CD4-positive, CD25-positive, alpha-beta regulatory T cell (primary cell): Measurements from ENCODE around the gene JMY. TPM values are rescaled to one million over a fixed set of nuclear protein-coding genes. Genes with fewer than 3 reads are reported as not detected.
A peak's percentile ranks its signal among the peaks of the same experiment; 100 is the strongest.

Source experiments
- ATAC-seq, 2 donors: fragments of 150-1000 bp; cut with Tn5 transposase; one replicate each; pipeline ENCODE4 v1.10.0; 2021; ENCODE audit warnings: low read depth in 2 of 2, moderate number of reproducible peaks in 2 of 2, moderate library complexity in 1 of 2
- DNase-seq, 3 donors: peaks; one replicate each; pipeline versions ENCODE4 v3.0.0 to v3.0.0-alpha.2; 2012 to 2022; ENCODE audit warnings: mixed read lengths in 1 of 3
- H3K27ac ChIP-seq: one replicate; pipeline ENCODE4 v1.7.0; 2013; ENCODE audit warnings: mild to moderate bottlenecking, low read length; ENCODE audit not compliant: insufficient read depth, poor library complexity, severe bottlenecking
- H3K27me3 ChIP-seq: one replicate; pipeline ENCODE4 v1.7.0; 2013; ENCODE audit warnings: low read length; ENCODE audit not compliant: control insufficient read depth, insufficient read depth
- H3K36me3 ChIP-seq: one replicate; pipeline ENCODE4 v1.7.0; 2013; ENCODE audit warnings: mild to moderate bottlenecking, low read length, moderate library complexity; ENCODE audit not compliant: control insufficient read depth, insufficient read depth
- H3K4me1 ChIP-seq: 2 replicates; pipeline ENCODE4 v1.7.0; 2013; ENCODE audit warnings: mild to moderate bottlenecking, low read length; ENCODE audit not compliant: insufficient read depth, control insufficient read depth, poor library complexity, severe bottlenecking
- H3K4me3 ChIP-seq: one replicate; pipeline ENCODE4 v1.7.0; 2013; ENCODE audit warnings: low read depth, mild to moderate bottlenecking, low read length, moderate library complexity
- H3K9me3 ChIP-seq, 2 experiments: 1 replicate in 1 of 2; 2 replicates in 1 of 2; pipeline ENCODE4 v1.7.0; 2013; ENCODE audit warnings: low read length in 2 of 2, mild to moderate bottlenecking in 1 of 2, moderate library complexity in 1 of 2; ENCODE audit not compliant: control insufficient read depth in 2 of 2
- H3K27ac Mint-ChIP-seq, 3 donors: one replicate each; pipeline ENCODE4 v1.8.0; 2020 to 2022; ENCODE audit warnings: mild to moderate bottlenecking in 3 of 3, mixed read lengths in 3 of 3, moderate library complexity in 2 of 3
- H3K27me3 Mint-ChIP-seq: one replicate; pipeline ENCODE4 v1.8.0; 2022; ENCODE audit warnings: mild to moderate bottlenecking, mixed read lengths
- H3K36me3 Mint-ChIP-seq: one replicate; pipeline ENCODE4 v1.8.0; 2020; ENCODE audit warnings: mixed read lengths
- H3K4me1 Mint-ChIP-seq, 4 donors: one replicate each; pipeline ENCODE4 v1.8.0; 2020 to 2022; ENCODE audit warnings: mixed read lengths in 4 of 4, mild to moderate bottlenecking in 1 of 4
- H3K4me3 Mint-ChIP-seq, 4 donors: one replicate each; pipeline ENCODE4 v1.8.0; 2020 to 2022; ENCODE audit warnings: mild to moderate bottlenecking in 4 of 4, mixed read lengths in 4 of 4, moderate library complexity in 3 of 4
- H3K9me3 Mint-ChIP-seq, 7 donors: one replicate each; pipeline ENCODE4 v1.8.0; 2020 to 2022; ENCODE audit warnings: mixed read lengths in 7 of 7, mild to moderate bottlenecking in 3 of 7, moderate library complexity in 2 of 7
- polyA plus RNA-seq, 4 donors: library from polyadenylated mRNA; unstranded; fragments of 300-500 nt; fragmentation: Illumina TruSeq; gene quantifications; one replicate each; pipeline ENCODE4 v1.2.3, GENCODE V29; 2021
- total RNA-seq: library from RNA; stranded (reverse); gene quantifications from one replicate; pipeline ENCODE4 v1.2.3, GENCODE V29; 2022

The JMY gene
- total and polyA plus RNA-seq, 5 donors from 2014 or later = 4.9 to 71.6 (median 6.2) TPM

- Mint-ChIP-seq H3K27ac (no peak overlapping the region), H3K4me3 (no peak overlapping the region), H3K9me3 (no peaks in the 10 kb centered on the region), H3K4me1 (peaks cover 0 to 4% (median under 1%) of the 10 kb centered on the region in 4 donors), H3K36me3 (peaks cover 37% of the 10 kb centered on the region), H3K27me3 (no peaks in the 10 kb centered on the region)
- Histone ChIP-seq H3K27me3 (no peaks in the 10 kb centered on the region), H3K9me3 (no peaks in the 10 kb centered on the region), H3K27ac (no peak overlapping the region), H3K4me3 (no peak overlapping the region), H3K4me1 (no peaks in the 10 kb centered on the region), H3K36me3 (peaks cover 80% of the 10 kb centered on the region)
- no peak for DNase-seq
- no peak for ATAC-seq
Observed at GRCh38 chr5:79301046-79301712, 65.2 kb downstream of the JMY start.

- no peak overlapping the region for H3K4me3 Mint-ChIP-seq
- ATAC-seq = no peak
- Histone ChIP-seq H3K4me3 (no peak overlapping the region), H3K4me1 (no peaks in the 10 kb centered on the region), H3K36me3 (peaks cover 89% of the 10 kb centered on the region), H3K9me3 (no peaks in the 10 kb centered on the region), H3K27ac (no peak overlapping the region), H3K27me3 (no peaks in the 10 kb centered on the region)
- H3K36me3 Mint-ChIP-seq = peaks cover 37% of the 10 kb centered on the region
- DNase-seq = no peak
- no peaks in the 10 kb centered on the region for H3K9me3 Mint-ChIP-seq
- H3K4me1 Mint-ChIP-seq = peaks cover 0 to 3% (median 0%) of the 10 kb centered on the region in 4 donors
- H3K27ac Mint-ChIP-seq = no peak overlapping the region
- no peaks in the 10 kb centered on the region for H3K27me3 Mint-ChIP-seq
Observed at GRCh38 chr5:79302454-79302853, 66.5 kb downstream of the JMY start.

- Histone ChIP-seq H3K4me1 (no peaks in the 10 kb centered on the region), H3K9me3 (no peaks in the 10 kb centered on the region), H3K27me3 (no peaks in the 10 kb centered on the region), H3K27ac (no peak overlapping the region), H3K4me3 (no peak overlapping the region), H3K36me3 (peaks cover 78% of the 10 kb centered on the region)
- Mint-ChIP-seq H3K9me3 (no peaks in the 10 kb centered on the region), H3K27me3 (no peaks in the 10 kb centered on the region), H3K36me3 (peaks cover 36% of the 10 kb centered on the region), H3K4me1 (peaks cover 0 to 16% (median 7%) of the 10 kb centered on the region in 4 donors), H3K4me3 (no peak overlapping the region), H3K27ac (no peak overlapping the region)
- DNase-seq (no peak), ATAC-seq (no peak)
Observed at GRCh38 chr5:79305706-79306105, 69.8 kb downstream of the JMY start.

GRCh38 chr5:79318935-79319614, 83.1 kb downstream of the JMY start:
- H3K4me3 Mint-ChIP-seq = no peak overlapping the region
- H3K36me3 Mint-ChIP-seq = peaks cover 52% of the 10 kb centered on the region
- peak overlapping the region in 1 of 3 donors; percentile 20 for H3K27ac Mint-ChIP-seq
- H3K27me3 Mint-ChIP-seq = no peaks in the 10 kb centered on the region
- Histone ChIP-seq H3K4me1 (no peaks in the 10 kb centered on the region), H3K4me3 (no peak overlapping the region), H3K27ac (no peak overlapping the region), H3K9me3 (no peaks in the 10 kb centered on the region), H3K27me3 (no peaks in the 10 kb centered on the region), H3K36me3 (peaks cover 58% of the 10 kb centered on the region)
- H3K9me3 Mint-ChIP-seq = no peaks in the 10 kb centered on the region
- H3K4me1 Mint-ChIP-seq = no peaks in the 10 kb centered on the region
- DNase-seq (no peak), ATAC-seq (no peak)

DNA sequence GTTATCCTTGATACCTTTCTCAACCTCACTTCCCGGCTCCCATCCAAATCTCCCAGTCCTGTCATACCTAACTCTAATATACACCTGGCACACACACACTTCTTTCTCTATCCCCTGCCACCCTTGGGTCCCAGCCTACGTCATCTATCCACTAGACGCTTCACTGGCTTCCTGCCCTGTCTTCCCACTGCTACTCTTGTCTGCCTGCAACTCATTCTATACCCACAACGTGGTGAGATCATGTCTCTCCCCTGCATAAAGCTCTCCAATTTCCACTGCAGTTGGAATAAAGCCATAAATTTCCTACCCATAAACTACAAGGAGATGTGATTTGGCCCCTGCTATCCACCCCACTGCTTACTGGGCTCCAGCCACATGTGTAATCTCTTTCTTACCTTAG, 93.5 kb downstream of the JMY start:
- no peaks in the 10 kb centered on the region for H3K27me3 ChIP-seq
- H3K27ac Mint-ChIP-seq = no peak overlapping the region
- no peak overlapping the region for H3K27ac ChIP-seq
- no peak for DNase-seq
- H3K4me3 ChIP-seq = no peak overlapping the region
- no peak overlapping the region for H3K4me3 Mint-ChIP-seq
- H3K4me1 ChIP-seq = no peaks in the 10 kb centered on the region
- H3K36me3 ChIP-seq = no peaks in the 10 kb centered on the region
- no peaks in the 10 kb centered on the region for H3K9me3 Mint-ChIP-seq
- no peaks in the 10 kb centered on the region for H3K4me1 Mint-ChIP-seq
- no peaks in the 10 kb centered on the region for H3K9me3 ChIP-seq
- no peak for ATAC-seq
- H3K36me3 Mint-ChIP-seq = no peaks in the 10 kb centered on the region
- peaks cover 8% of the 10 kb centered on the region for H3K27me3 Mint-ChIP-seq

DNA sequence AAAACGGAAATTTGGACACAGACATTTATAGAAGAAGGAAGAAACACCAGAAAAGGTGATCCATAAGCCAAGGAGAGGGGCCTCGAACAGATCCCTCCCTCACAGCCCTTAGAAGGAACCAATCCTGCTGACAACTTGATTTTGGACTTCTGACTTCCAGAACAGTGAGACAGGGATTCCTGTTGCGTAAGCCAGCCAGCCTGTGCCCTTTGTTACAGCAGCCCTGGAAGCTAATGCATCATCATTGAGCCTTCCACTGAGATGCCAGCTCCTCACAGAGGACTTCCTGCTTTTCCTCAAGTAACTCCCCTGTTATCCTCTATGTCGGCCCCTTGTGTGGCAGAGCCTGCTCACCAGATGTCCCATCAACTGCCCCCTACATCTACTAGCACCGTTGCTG, 94.1 kb downstream of the JMY start:
- no peaks in the 10 kb centered on the region for H3K4me1 Mint-ChIP-seq
- ATAC-seq = no peak
- H3K9me3 ChIP-seq = no peaks in the 10 kb centered on the region
- DNase-seq = no peak
- no peak overlapping the region for H3K4me3 ChIP-seq
- peaks cover 0 to 1% (median 0%) of the 10 kb centered on the region in 7 donors for H3K9me3 Mint-ChIP-seq
- H3K36me3 Mint-ChIP-seq = no peaks in the 10 kb centered on the region
- H3K36me3 ChIP-seq = no peaks in the 10 kb centered on the region
- H3K27ac ChIP-seq = no peak overlapping the region
- H3K27ac Mint-ChIP-seq = no peak overlapping the region
- H3K27me3 ChIP-seq = no peaks in the 10 kb centered on the region
- H3K4me3 Mint-ChIP-seq = no peak overlapping the region
- no peaks in the 10 kb centered on the region for H3K4me1 ChIP-seq
- H3K27me3 Mint-ChIP-seq = peaks cover 8% of the 10 kb centered on the region

DNA sequence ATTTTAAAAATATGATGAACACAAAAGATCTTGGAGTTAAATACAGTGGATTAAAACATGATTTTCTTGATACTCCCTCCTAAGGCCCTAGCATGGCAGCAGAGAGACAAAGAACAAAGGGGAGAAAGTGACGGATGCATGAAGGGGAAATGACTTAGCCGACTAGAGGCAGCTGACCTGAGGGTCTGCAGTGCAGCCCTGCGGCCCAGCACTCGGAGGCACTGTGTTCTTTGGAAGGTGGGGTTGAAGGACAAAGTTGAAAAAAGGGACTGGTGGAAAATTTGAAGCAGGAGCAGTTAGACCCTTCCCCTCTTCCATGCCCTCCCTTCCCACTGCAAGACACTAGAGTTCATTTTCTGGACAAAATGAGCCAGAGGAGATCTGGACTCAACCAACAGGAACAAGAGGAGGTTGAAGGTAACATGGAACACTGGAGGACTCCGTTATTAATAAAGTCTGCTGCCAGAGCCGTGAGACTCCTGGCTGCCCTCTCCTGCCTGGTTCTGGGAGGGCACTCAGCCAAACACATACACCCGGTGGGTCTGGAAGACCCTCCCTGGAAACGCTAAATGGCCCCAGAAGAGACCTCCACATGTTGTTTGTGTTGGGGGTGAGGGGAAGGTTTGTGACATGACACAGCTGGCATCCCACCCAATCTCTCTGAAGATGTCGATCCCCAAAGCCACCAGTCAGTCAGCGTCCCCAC, 98.1 kb downstream of the JMY start:
- H3K27ac Mint-ChIP-seq = no peak overlapping the region
- H3K27me3 ChIP-seq = no peaks in the 10 kb centered on the region
- H3K4me3 Mint-ChIP-seq = no peak overlapping the region
- DNase-seq (no peak), ATAC-seq (no peak)
- H3K4me3 ChIP-seq = no peak overlapping the region
- H3K4me1 Mint-ChIP-seq = no peaks in the 10 kb centered on the region
- no peaks in the 10 kb centered on the region for H3K36me3 Mint-ChIP-seq
- H3K36me3 ChIP-seq = no peaks in the 10 kb centered on the region
- H3K27me3 Mint-ChIP-seq = peaks cover 12% of the 10 kb centered on the region
- H3K9me3 Mint-ChIP-seq = peaks cover 0 to 10% (median 1%) of the 10 kb centered on the region in 7 donors
- H3K4me1 ChIP-seq = no peaks in the 10 kb centered on the region
- no peaks in the 10 kb centered on the region for H3K9me3 ChIP-seq
- H3K27ac ChIP-seq = no peak overlapping the region
